ENCODE results near the gene HOXA7. TPM values are rescaled to one million over a fixed set of nuclear protein-coding genes. Genes with fewer than 3 reads are reported as not detected.
A peak's percentile ranks its signal among the peaks of the same experiment; 100 is the strongest.

Gene HOXA7
- total and polyA plus RNA-seq, 8 donors = 0.98 to 34.8 (median 1.2) TPM; not detected in 1

GRCh38 chr7:27189295-27189996, 33.0 kb upstream of the HOXA7 start:
- WGBS, 5 donors = 6 to 35% (median 12%) methylated on average over 4 to 22 of the region's 22 CpGs
- intact Hi-C loops (cut with DNase I; ENCODE audit: low total_unique reads) = no loop called here
- no peak for TF ChIP-seq EP300 (IDR thresholded peaks at IDR 0.05)
- no peak for TF ChIP-seq CTCF (IDR thresholded peaks at IDR 0.05)
- TF ChIP-seq POLR2AphosphoS5 (IDR thresholded peaks at IDR 0.05) = no peak
- TF ChIP-seq POLR2A (IDR thresholded peaks at IDR 0.05) = no peak

GRCh38 chr7:27188386-27189294, 32.2 kb upstream of the HOXA7 start:
- H3K27me3 ChIP-seq = peaks cover 84 to 100% (median 100%) of the 10 kb centered on the region in 3 donors
- peaks cover 0 to 16% (median 0%) of the 10 kb centered on the region in 4 donors for H3K9me3 ChIP-seq
- H3K4me3 ChIP-seq = peak overlapping the region in 2 of 4 donors; percentile 19 to 33
- DNase-seq = peak in 1 of 2 donors; percentile 28
- H3K27ac ChIP-seq = no peak overlapping the region
- H3K36me3 ChIP-seq = no peaks in the 10 kb centered on the region
- peaks cover 50 to 68% (median 64%) of the 10 kb centered on the region in 4 donors for H3K4me1 ChIP-seq
- intact Hi-C loops (cut with DNase I; ENCODE audit: low total_unique reads) = no loop called here
- TF ChIP-seq POLR2AphosphoS5 (IDR thresholded peaks at IDR 0.05) = no peak
- TF ChIP-seq CTCF (IDR thresholded peaks at IDR 0.05) = no peak
- TF ChIP-seq POLR2A (IDR thresholded peaks at IDR 0.05) = no peak
- TF ChIP-seq EP300 (IDR thresholded peaks at IDR 0.05) = no peak
- 7 to 14% (median 8%) methylated on average over 23 to 49 of the region's 49 CpGs for WGBS, 5 donors

More at GRCh38 chr7:27189295-27189996, 33.0 kb upstream of the HOXA7 start:
- H3K9me3 ChIP-seq = peaks cover 0 to 14% (median 0%) of the 10 kb centered on the region in 4 donors
- peak in 1 of 2 donors; percentile 13 for DNase-seq
- peaks cover 42 to 61% (median 56%) of the 10 kb centered on the region in 4 donors for H3K4me1 ChIP-seq
- H3K4me3 ChIP-seq = peak overlapping the region in 2 of 4 donors; percentile 19 to 33
- no peaks in the 10 kb centered on the region for H3K36me3 ChIP-seq
- peaks cover 85 to 100% (median 99%) of the 10 kb centered on the region in 3 donors for H3K27me3 ChIP-seq
- no peak overlapping the region for H3K27ac ChIP-seq

GRCh38 chr7:27187475-27188385, 31.3 kb upstream of the HOXA7 start:
- Histone ChIP-seq H3K27me3 (peaks cover 82 to 100% (median 100%) of the 10 kb centered on the region in 3 donors), H3K9me3 (peaks cover 0 to 16% (median 0%) of the 10 kb centered on the region in 4 donors), H3K4me1 (peaks cover 44 to 68% (median 62%) of the 10 kb centered on the region in 4 donors), H3K27ac (no peak overlapping the region), H3K36me3 (no peaks in the 10 kb centered on the region), H3K4me3 (peak overlapping the region in 2 of 4 donors; percentile 19 to 33)
- 5 to 10% (median 9%) methylated on average over 36 to 46 of the region's 46 CpGs for WGBS, 5 donors
- peak in 1 of 2 donors; percentile 20 for DNase-seq
- intact Hi-C loops (cut with DNase I; ENCODE audit: low total_unique reads) = no loop called here
- TF ChIP-seq POLR2AphosphoS5 (IDR thresholded peaks at IDR 0.05) = no peak
- no peak for TF ChIP-seq EP300 (IDR thresholded peaks at IDR 0.05)
- TF ChIP-seq CTCF (IDR thresholded peaks at IDR 0.05) = no peak
- no peak for TF ChIP-seq POLR2A (IDR thresholded peaks at IDR 0.05)
